Suppressor macrophage treated with lipopolysaccharide for 1 hour (primary cell): ENCODE measurements around the gene HDGFL2.
A peak's percentile ranks its signal among the peaks of the same experiment; 100 is the strongest.
"Not testable (repeated sequence)": the region's sequence is repeated elsewhere in the genome, so short reads cannot be mapped to it uniquely, and the experiment has no call there.

Experiments used
- DNase-seq, 3 donors: peaks; one replicate each; pipeline ENCODE4 v3.0.0-alpha.2; 2020 to 2022

The HDGFL2 gene

DNA sequence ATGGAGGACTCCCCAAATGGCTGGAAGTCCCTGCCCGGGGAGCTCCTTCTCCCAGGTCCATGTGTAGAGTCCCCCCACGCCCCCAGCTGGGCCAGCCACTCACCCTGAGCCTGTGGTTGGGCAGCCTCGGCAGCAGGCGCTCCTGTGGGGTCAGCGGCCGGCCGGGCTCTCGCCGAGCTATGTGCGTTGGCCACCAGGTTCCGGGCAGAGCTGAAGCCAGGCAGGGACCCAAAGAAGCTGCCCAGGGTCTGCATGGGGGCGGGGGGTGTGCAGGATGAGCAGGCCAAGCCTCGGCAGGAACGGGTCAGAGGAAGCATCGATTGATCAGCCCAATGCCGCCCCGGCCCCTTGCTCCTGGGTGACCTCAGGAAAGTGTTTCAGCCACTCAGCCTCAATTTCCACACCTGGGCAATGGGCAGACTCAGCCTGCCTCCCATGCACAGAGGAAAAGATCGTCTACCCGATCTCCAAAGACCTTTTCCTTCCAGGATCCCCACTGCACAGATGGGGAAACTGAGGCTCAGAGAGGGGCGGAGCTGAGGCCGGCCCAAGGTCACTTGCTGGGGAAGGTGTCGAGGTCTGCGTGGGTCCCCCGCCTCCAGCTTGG is 45.5 kb downstream of the HDGFL2 start:
- DNase-seq, result no peak

DNA sequence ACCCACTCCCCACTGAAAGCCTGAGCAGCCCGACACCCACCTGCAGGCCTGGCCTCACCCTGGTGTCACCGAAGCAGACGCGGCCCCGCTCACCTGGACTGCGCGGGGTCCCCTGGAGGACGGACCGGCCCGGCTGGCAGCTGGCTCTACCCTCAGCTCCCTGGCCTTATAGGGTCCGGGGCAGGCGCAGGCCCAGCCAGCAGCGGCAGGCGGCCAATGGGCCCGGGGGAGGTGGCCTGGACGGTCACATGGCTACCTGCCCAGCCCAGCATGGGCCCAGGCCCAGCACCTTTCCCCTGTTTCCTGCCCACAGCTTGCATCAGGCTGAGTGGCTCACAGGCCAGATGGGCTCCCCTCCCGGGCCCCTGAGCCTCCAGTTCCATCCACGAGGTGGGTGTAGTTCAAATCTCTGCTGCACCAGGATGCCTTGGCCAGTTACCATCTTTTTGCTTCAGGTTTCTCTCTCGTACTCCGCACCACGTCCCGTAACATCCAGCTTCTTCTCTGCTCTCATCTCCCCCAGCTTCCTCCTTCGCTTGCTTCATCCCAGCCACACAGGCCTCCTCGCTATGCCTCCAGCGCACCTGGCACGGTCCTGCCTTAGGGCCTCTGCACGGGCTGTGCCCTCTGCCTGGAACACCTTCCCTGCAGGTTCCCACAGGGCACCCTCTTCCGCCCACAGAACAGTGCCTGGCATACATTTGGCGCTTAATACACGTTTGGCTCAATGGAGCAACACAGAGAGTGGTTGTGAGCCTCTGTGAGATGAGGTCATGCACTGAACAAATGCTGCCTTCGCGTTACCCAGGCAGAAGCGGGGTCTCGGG is 46.5 kb downstream of the HDGFL2 start, which contains the start of gene PLIN4:
PLIN4 (minus strand) TSS at position 142 of the 827 bp plus-strand sequence. CDS start 214 bp downstream, outside the sequence.
- DNase-seq, result no peak

DNA sequence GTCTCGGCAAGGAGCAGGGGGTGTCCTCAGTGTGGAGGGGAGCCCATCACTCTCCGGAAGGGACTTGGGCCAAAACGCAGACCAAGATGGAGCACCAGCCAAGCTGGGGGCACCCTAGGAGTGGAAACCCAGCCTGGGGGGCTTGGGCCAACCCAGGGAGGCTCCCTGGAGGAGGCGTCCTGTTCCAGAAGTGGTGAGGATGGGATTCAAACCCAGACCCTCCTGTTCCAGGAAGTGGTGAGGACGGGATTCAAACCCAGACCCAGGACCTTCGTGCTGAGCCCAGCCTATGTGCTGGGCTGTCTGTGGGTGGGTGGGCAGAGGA is 47.0 kb downstream of the HDGFL2 start:
- DNase-seq, result no peak

DNA sequence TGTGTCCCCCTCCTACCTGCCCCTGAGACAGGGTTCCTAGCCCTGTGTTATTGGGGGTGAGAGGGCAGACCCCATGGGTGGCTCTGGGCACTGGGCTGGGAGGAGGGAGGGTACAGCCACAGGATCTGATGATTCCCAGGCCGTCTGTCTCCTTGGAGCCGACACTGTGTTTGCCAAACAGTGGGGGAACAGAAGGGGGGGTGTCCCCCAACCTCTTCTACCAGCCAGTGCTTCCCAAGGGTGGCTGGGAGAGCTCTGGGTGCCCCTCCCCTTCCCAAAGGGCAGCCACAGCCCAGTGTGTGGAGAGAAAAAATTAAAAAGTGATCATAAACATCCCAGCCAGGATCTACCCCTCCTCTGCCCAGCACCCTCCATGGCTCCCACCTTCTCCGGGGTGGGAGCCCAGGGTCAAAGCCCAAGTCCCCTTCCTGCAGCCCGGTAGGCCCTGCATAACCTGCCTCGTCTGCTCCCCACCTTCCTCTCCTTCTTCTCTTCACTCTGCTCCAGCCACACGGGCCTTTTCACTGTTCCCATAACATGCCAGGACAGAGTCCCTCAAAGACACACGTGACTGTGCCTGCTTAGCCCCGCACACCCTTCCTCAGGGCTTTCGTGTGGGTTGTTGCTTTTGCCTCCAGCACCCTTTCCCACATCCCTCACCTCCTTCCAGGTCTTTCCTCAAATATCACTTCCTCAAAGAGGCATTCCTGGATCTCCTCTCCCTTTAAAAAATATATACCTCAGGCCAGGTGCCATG is 47.6 kb downstream of the HDGFL2 start:
- DNase-seq, result no peak

DNA sequence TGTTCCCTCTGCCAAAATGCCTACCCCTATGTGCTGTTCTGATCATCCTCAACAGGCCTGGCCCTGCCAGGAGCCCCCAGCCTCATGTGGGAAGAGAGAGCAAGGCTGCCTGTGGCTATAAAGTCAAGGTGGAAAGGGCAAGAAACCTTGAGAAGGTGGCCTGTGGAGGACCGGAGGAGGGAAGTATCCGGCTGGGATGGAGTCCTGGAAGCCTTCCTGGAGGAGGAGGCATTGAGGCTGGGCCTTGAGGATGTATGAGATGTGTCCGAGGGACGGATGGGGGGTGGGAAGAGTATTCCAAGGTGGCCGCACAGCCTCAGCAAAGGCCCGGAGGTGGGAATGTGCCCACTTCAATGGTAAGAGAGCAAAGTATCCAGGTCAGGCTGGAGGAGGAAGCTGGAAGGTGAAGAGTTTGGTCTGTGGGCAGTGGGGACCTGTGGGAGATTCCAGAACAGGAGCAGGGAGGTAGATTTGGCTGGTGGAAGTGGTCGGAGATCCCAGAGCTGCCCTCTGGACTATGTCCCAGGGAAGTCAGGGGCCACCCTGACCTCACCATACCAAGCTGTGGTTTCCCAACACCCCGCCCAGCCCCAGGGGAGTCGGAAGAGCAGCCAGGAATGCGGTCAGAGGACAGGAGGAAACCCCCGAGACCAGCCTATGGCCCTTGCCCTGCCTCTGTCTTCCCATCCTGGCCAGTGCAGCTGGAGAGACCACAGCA is 49.2 kb downstream of the HDGFL2 start:
- DNase-seq, result no peak

DNA sequence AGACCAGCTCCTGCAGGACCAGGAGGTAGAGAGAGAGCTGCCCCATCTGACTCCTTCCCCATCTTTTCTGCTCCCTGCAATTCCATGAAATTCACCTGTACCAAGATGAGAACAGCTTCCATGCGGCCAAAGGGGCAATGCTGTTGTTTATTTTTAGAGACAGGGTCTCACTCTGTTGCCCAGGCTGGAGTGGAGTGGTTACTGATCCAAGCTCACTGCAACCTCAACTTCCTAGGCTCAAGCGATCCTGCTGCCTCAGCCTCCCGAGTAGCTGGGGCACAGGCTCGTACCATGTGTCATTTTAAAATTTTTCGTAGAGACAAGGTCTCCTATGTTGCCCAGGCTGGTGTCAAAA is 49.8 kb downstream of the HDGFL2 start:
- DNase-seq, result no peak

DNA sequence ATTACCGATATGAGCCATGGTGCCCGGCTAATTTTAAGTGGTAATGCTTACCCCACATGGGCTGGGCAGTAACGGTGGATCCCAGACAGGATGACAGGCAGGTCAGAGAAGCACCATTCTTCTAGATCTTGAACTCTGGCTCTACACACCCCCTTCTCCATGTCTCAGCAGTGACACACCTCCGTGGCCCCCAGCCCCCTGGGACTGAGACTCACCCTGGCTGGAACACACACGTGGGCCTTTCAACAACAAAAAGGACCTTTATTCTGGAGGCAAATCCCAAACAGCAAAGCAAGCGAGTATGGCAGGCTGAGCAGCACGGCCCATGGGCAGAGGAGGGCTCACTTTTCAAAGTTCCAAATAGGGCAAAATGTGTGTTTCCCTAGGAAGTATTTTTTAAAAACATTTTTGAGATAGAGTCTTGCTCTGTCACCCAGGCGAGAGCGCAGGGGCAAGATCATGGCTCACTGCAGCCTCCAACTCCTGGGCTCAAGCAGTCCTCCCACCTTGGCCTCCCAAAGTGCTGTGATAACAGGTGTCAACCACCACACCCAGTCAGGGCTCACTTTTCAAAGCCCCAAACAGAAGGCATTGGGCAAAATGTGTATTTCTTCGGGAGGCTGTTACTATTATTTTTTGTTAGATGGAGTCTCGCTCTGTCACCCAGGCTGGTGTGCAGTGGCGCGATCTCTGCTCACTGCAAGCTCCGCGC is 50.4 kb downstream of the HDGFL2 start:
- DNase-seq, result no peak

DNA sequence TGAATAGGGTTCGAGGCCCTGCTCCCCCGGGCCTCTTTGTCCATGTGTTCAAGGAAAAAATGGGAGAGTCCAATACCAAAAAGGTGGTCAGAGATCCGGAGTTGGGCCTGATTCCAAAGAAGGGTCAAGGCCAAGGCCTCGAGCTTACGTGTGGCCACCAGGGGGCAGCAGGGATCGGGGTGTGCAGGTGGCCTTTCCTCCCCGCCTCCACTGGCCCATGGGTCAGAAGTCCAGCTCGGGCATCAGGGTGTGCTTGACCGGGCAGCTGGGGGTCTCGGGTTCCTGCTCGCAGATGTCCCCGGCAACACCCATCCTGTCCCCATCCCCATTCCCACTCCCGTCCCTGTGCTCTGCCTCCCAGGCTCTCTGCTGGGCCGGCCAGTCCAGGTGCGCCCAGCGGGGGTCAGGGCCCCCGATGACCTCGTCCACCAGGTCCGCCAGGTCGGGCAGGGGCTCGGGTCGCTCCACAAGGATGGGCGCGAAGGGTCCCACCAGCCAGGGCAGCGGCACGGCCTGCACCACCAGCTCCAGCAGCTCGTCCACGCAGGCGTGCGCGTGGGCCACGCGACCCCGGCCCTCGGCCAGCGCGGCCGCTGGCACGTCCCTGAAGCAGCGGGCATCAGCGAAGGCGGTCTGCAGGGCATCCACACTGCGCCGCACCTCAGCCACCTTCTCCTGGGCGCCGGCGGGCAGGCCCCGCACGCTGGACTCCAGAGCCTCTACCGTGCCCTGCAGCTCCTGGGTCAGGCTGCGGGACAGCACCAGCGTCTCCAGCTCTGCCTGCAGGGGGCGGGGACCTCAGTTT is 51.4 kb downstream of the HDGFL2 start:
- DNase-seq, result peak; percentile 69 to 91 (median 75)

DNA sequence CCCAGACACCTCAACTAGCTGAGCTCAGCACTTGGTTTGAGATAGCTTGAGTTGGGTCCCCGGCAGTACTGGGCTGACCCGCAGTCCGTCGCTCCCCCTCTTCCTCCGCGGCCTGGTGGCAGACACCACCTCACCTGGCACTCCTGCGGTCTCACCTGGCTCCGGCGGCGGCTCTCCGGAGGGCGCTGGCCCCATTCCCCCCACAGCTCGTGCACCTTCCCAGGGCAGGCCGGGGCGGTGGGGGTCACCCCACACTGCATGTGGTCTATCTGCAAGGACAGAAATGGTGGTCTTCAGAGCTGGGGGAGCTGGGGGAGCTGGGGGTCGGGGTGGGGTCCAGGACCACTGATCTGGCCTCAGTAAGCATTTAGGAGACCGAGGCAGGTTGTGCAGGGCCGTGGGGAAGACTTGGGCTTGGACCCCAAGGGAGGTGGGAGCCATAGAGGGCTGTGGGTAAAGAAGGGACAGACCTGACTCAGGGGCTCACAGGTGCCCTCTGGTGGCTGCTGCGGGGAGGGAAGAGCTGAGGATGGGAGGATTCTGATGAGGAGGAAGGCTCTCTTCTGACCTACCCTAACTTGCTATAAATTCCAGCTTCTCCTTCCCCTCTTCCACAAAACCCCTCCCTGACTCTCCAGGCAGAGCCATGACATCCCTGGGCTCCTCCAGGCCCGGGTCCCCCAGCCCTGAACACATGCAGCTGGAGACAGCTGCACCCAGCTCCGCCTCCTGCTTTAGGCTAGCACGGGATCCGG is 52.9 kb downstream of the HDGFL2 start:
- DNase-seq, result peak; percentile 68 to 83 (median 77)

DNA sequence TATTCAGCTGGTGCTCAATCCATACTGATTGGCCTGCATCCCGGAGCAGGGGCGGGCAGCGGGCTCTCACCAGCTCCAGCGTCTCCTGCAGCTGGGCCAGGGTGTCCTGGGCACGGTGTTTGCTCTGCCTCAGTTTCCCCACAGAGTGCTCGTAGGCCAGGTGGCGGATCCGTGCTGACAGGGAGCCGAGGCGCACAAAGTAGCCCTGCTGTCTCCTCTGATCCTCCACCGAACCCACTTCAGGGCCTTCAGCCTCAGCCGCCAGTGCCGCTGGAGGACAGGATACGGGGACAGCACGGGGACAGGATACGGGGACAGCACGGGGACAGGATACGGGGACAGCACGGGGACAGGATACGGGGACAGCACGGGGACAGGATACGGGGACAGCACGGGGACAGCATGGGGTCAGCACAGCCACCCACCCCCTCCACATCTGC is 53.5 kb downstream of the HDGFL2 start:
- no peak for DNase-seq

DNA sequence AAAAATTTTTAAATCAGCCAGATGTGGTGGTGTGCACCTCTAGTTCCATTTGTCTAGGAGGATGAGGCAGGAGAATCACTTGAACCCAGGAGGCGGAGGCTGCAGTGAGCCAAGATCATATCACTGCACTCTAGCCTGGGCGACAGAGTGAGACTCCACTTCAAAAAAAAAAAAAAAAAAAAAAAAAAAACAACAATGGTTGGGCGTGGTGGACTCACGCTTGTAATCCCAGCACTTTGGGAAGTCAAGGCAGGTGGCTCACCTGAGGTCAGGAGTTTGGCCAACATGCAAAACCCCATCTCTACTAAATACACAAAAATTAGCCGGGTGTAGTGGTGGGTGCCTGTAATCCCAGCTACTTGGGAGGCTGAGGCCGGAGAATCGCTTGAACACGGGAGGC is 55.3 kb downstream of the HDGFL2 start:
- not testable (repeated sequence) for DNase-seq

DNA sequence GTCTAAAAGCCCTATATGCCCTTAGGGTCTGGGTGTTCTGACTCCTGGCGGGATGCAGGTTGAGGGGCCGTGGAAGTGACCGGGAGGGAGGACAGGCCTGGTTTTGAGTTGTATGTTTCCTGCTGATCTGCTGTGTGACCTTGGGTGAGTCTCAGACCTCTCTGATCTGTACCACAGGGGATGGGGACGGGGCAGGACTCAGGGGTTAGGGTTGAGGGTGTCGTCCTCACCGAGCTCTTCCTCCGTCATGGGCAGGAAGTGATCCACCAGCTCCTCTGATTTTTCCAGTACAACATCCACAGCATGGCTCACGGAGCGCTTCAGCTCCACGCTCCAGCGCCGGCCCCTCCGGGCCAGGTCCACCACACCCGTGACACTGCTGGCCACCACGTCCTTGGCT is 56.7 kb downstream of the HDGFL2 start:
- no peak for DNase-seq

DNA sequence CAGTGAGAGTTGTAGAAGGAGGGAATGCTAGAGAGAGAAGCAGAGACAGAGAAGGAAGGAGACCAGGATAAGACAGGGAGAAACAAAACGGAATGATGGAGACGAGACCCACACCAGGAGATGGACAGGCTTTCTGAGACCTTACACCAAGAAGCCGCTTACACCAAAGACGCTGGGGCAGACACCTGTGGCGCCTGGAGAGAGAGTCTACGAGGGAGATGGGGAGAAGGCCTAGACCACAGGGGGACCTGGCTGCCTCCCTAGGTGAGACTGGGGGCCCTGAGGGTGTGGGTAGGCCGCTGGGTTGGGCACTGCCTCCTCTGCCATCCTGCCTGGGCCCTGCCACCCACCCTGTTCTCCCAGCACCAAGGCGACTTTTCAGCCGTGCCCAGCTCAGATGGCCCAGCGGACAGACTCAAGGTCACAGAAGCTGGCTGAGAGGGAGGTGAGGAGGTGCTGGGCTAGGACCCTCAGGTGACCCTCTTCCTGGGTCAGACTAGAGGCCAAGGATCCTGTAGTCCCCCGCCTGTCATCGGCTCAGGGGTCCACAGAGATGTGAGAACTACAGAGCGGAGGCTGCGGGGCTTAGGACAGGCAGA is 57.9 kb downstream of the HDGFL2 start:
- no peak for DNase-seq

DNA sequence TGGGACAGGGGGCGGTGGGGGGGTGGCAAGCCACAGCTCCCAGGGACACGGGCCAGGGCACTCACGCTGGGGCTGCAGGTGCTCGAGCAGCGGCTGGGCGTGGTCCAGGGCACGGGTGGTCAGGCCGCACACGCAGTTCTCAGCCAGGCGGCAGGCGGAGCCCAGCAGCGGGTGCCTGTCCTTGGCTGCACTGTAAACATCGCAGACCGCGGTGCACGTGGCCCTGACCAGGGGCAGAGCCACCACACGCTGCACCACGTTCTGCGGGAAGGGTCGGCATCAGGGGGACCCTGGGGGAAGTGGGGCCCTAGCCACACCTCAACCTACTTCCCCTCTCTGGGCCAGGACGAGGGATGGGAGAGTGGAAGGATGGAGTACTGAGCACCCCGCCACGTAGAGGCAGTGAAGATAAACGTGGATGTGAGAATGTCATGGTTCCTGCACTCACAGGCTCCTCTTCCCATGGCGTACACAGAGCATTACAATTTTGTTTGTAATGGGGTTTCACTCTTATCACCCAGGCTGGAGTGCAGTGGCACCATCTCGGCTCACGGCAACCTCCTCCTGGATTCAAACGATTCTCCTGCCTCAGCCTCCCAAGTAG is 59.6 kb downstream of the HDGFL2 start:
- DNase-seq, result no peak

DNA sequence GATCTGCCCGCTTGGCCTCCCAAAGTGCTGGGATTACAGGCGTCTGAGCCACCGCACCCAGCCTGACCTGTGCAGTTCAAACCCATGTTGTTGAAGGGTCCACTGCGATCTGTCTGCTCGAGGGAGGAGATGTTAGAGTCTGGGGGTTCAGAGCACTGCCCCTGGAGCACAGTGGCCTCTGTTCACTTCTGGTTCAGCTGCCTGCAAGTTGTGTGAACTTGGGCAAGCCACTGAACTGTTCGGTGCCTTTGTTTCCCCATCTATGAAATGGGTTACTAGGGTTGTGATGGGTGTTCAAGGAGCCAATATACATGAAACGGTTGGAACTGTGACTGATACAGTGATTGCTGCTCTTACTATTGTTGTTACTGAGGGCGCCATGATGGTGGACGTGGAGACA is 61.2 kb downstream of the HDGFL2 start:
- no peak for DNase-seq

DNA sequence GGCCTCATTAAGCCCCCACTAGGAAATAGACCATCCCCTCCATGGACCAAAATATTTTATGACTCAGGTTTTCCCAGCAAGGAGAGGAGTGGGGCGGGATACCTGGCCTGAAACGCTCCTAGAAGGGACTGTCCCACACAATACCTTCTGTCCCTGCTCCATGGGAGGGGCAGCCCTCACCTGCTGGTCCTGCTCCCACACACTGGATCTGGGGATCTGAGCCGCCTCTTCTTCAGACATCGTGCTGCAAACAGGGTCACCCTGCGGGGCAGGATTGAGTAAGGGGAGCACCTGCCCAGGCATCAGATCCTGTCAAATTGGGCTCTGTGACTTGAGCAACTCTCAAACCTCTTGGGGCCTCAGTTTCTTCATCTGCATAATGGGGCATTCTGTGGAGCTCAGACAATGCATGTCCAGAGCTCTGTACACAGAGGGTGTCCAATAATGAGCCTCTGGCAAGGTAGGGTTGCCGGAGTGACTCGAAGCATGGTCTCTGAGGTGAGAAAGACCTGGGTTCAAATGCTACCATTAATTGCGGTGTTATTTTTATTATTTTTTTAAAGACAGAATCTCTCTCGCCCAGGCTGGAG is 61.8 kb downstream of the HDGFL2 start:
- no peak for DNase-seq

DNA sequence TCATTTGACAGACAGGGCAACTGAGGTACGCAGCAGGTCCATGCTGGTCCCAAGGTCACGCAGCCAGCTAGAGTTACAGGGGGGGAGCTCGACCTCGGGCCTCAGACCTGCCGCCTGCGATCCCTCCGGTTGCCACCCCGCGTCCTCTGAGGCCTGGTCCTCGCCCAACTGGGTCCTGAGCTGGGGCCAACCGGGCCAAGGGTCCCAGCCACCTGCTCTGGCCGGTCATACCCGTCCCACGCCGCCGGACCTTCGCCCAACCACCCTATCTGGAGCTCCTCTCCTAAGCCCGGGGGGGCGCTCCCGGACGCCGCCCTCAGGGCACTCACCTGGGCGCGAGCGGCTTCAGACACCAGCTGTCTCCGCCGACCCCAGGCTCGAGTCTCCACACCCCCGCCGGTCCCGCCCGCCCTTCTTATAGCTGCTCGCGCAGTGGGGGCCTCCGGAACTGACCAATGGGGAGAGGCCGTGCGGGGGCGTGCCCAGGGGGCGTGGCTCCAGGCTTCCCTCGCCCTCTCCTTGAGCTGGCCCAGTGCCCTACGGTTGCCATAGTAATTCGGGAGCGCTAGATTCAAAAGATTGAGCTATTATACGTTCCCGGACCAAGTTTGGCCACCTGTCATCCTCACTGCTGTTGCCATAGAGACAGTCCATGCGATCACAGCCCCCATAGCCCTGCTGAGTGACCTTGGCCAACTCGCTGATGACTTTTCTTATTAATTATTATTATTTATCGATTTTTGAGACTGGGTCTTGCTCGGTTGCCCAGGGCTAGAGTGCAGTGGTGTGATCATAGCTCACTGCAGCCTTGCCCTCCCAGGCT is 63.0 kb downstream of the HDGFL2 start, which contains the start of gene PLIN5:
PLIN5 (minus strand) TSS at position 389 of the 823 bp plus-strand sequence. CDS start 1,150 bp downstream, outside the sequence.
- DNase-seq, result peak; percentile 64 to 82 (median 66)

DNA sequence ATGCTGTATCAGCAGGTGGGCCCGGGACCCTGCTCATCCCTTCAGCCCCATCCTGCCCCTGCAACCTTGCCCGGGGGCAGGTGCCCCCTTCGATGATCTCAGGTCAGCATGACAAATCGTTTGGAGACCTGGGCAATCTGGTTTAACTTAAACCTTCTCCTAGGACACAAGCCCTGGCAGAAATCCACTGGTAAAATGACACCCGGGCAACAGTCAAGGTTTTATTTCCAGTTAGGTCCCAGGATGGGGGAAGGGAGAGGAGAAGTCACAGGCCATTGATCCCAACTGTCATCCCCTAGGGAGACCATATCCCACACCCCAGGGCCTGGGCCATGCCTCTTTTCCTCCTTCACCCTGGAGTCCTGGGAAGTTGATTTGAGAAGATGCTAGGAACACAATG is 64.7 kb downstream of the HDGFL2 start:
- DNase-seq, result no peak
